Pulmonary artery endothelial cell (primary cell): ENCODE results near the gene PHACTR2. TPM values are rescaled to one million over a fixed set of nuclear protein-coding genes. Genes with fewer than 3 reads are reported as not detected.

Source experiments
- DNase-seq: peaks from one replicate; pipeline ENCODE4 v3.0.0-alpha.2; 2011; ENCODE audit warnings: low read depth, low spot score
- total RNA-seq: library from RNA; depleted of rRNA; stranded (reverse); fragments of >200 nt; gene quantifications from 2 replicates; pipeline ENCODE4 v1.2.3, GENCODE V29; 2014

Gene PHACTR2
- total RNA-seq, 1 donor from 2014 or later, result 137 TPM

GRCh38 chr6:143675382-143675900 lies 2.3 kb upstream of the PHACTR2 start:
- no peak for DNase-seq

- DNase-seq, result no peak
These were observed 1.8 kb upstream of the PHACTR2 start for GRCh38 chr6:143675946-143676345.

GRCh38 chr6:143676437-143677045 lies 1.2 kb upstream of the PHACTR2 start:
- DNase-seq, result no peak

- no peak for DNase-seq
These were observed 231 bp upstream of the PHACTR2 start for GRCh38 chr6:143677577-143677890.

GRCh38 chr6:143679041-143679440 lies 1.3 kb downstream of the PHACTR2 start:
- no peak for DNase-seq

GRCh38 chr6:143680141-143680540 lies 2.4 kb downstream of the PHACTR2 start:
- DNase-seq, result no peak

GRCh38 chr6:143682805-143683204 lies 5.0 kb downstream of the PHACTR2 start:
- no peak for DNase-seq

GRCh38 chr6:143684486-143684885 lies 6.7 kb downstream of the PHACTR2 start:
- DNase-seq, result no peak

- no peak for DNase-seq
These were observed 7.9 kb downstream of the PHACTR2 start for GRCh38 chr6:143685653-143686052.

GRCh38 chr6:143687591-143687990 lies 9.8 kb downstream of the PHACTR2 start:
- DNase-seq, result no peak

- DNase-seq, result no peak
These were observed 10.9 kb downstream of the PHACTR2 start for GRCh38 chr6:143688681-143689080.

- DNase-seq, result no peak
These were observed 12.1 kb downstream of the PHACTR2 start for GRCh38 chr6:143689852-143690251.

- no peak for DNase-seq
These were observed 13.4 kb downstream of the PHACTR2 start for GRCh38 chr6:143691155-143691554.

- no peak for DNase-seq
These were observed 14.3 kb downstream of the PHACTR2 start for GRCh38 chr6:143691900-143692636.

- DNase-seq, result no peak
These were observed 14.9 kb downstream of the PHACTR2 start for GRCh38 chr6:143692696-143693095.

- no peak for DNase-seq
These were observed 16.2 kb downstream of the PHACTR2 start for GRCh38 chr6:143694013-143694412.

GRCh38 chr6:143694560-143694959 lies 16.8 kb downstream of the PHACTR2 start:
- no peak for DNase-seq

GRCh38 chr6:143695130-143695968 lies 17.6 kb downstream of the PHACTR2 start:
- no peak for DNase-seq

GRCh38 chr6:143695969-143696663 lies 18.4 kb downstream of the PHACTR2 start:
- DNase-seq, result no peak

- no peak for DNase-seq
These were observed 18.9 kb downstream of the PHACTR2 start for GRCh38 chr6:143696664-143697000.

- no peak for DNase-seq
These were observed 19.5 kb downstream of the PHACTR2 start for GRCh38 chr6:143697076-143697800.
